Fibroblast of the conjunctiva (primary cell): ENCODE measurements around the gene SPTAN1.
A peak's percentile ranks its signal among the peaks of the same experiment; 100 is the strongest.
"Not testable (repeated sequence)": the region's sequence is repeated elsewhere in the genome, so short reads cannot be mapped to it uniquely, and the experiment has no call there.

ENCODE experiments used
- DNase-seq: peaks from one replicate; pipeline ENCODE4 v3.0.0-alpha.2; 2010; ENCODE audit warnings: low read depth

SPTAN1 gene

DNA sequence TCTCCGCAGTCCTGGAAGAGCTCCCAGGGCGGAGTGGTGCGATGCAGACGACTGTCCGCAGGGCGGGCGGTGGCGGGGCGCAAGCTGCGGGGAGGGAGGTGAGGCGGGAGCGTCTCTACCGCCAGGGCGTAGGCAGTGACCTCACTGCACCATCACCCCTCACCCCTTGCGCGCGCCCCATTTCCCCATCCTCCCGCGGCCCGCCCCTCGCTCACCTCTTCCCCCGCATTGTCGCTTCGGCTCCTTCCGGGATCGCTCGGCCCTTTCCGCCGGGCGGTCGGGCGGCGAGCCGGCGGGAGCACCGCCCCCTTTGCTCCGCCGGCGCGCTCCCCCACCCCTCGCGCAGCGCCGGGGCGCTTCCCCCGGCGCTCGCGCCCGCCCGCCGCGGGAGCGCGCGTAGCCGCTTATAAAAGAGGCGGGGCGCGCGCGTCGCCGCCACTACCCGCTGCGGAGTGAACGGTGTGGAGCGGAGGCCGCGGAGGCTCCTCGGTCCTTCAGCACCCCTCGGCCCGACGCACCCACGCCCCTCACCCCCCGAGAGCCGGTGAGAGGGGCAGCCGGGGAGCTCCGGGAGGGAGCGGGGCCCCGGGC lies at the start of gene SPTAN1:
Gene SPTAN1, plus strand, starts transcription at position 435 of the 591 bp plus-strand sequence. CDS start 14,154 bp downstream, outside the sequence.
- peak; percentile 83 for DNase-seq

DNA sequence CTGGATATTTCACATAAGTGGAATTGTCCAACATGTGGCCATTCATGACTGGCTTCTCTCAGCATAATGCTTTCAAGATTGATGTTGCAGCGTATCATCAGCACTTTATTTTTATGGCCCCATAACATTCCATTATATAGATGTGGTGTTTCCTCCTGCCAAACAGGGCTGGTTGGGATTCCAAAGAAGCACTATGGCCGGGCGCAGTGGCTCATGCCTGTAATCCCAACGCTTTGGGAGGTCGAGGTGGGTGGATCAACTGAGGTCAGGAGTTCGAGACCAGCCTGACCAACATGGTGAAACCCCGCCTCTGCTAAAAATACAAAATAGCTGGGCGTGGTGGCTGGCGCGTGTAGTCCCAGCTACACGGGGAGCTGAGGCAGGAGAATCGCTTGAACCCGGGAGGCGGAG lies 49.0 kb upstream of the SPTAN1 start:
- DNase-seq = not testable (repeated sequence)

DNA sequence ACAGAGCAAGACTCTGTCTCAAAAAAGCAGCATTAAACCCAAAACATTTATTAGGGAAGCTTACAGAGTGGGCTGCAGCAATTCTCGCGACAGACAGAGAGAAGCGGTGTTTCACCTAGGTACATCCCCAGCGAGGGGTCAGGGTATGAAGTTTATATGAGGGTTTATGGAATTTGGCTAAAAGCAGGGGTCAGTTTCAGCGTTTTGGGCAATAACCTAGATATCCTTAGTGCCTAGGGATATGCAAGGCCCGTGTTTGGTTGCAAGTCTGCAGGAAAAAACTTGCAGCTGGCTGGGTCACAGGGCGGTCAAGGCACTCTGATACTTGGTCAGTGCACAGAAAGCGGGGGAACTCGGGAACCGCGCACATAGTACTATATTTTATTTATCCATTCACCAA lies 48.5 kb upstream of the SPTAN1 start:
- no peak for DNase-seq

DNA sequence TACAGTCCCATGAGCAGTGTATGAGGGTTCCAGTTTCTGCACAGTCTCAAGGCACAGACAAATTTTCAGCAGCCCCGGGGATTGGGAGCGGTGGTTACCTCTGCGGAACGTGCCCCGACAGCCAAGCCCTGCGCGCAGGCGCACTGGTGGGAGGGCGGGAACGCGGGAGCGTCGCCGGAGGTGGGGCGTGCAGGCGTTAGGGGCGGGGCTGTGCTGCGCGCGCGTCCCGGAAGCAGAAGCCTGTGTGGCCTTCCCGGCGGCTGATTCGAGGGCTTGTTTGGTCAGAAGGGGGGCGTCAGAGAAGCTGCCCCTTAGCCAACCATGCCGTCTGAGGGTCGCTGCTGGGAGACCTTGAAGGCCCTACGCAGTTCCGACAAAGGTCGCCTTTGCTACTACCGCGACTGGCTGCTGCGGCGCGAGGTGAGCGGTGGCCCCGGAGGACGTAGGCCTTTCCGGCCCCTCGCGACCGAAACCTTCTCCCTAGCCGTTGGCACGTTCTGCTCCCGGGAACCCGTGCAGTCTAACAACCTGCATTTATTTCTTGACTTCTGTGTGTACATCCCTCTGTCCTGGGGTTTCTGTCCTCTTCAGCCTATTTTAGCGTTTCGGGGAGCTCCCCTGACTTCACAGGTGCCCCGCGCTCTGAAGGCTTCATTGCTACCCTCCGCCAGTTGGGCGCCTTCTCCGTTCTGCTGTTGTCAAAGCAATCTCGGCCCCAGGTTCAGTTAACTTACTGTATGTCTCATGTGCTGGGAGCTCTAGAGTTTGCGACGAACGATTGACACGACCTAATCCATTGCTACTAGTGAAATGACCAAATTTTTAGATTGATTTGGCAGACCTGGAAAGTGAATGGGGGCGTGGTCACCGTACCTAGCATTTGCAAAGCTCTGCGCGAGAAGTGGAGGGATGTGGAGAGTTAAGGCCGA lies 47.6 kb upstream of the SPTAN1 start, which contains the start of gene GLE1:
Gene GLE1, plus strand, starts transcription at position 235 of the 929 bp plus-strand sequence. Its CDS starts 87 bp downstream, at position 322.
- peak; percentile 82 for DNase-seq

DNA sequence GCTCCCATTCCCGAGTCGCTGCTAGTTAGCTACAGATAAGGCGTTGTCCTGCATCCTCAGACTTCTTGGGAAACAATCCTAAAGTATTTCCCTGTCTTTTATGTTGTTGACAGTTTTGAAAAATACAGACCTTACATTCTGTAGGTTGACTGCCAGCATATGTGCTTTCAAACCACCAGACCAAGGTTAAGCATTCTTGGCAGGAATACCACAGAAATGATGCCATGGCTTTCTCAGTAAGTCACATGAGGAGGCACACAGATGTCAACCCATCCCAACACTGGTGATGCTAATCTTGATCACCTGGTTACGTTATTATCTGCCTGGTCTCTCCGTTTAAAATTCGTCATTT lies 47.0 kb upstream of the SPTAN1 start:
- no peak for DNase-seq

DNA sequence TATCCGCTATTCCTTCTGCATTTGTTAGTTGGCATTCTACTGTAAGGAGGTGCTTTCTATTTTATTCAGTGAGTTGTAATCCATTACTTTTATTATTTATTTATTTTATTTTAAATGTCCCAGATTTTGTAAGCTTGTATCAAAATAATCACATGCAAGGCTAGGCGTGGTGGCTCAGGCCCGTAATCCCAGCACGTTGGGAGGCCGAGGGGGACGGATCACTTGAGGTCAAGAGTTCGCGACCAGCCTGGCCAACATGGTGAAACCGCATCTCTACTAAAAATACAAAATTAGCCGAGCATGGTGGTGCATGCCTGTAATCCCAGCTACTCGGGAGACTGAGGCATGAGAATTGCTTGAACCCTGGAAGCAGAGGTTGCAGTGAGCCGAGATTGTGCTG lies 46.5 kb upstream of the SPTAN1 start:
- DNase-seq = not testable (repeated sequence)

DNA sequence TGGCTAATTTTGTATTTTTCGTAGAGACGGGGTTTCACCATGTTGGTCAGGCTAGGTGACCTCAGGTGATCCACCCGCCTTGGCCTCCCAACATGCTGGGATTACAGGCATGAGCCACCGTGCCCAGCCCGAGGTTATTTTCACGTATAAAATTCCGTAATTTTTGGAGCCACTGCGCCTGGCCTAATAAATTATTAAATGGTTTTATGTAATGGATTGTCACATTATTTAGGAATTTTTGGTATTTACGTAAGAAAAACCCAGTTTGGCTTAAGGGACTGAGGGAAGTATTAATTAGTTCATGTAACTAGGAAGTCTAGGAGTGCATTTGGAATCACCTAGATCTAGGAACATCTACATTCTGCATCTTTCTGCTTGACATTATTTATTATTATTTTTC lies 39.6 kb upstream of the SPTAN1 start:
- no peak for DNase-seq

DNA sequence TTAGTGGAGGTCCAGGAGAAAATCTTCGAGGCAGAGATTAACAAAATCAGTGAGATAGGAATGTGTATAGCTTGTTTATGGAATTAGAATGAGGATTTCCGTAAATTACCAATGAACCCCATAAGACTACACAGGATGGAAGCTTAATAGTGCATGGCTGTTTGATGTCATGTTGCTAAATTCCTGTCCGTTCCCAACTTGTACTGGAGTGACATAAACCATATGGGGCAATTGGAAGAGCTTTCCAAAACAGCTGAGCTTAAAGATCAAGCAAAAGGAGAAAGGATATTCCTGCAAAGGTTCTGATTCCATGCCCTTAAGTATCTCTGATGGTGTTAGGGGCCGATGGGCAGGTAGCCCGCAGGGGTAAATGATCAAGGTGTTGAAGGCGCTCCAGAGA lies 30.4 kb upstream of the SPTAN1 start:
- DNase-seq = no peak

DNA sequence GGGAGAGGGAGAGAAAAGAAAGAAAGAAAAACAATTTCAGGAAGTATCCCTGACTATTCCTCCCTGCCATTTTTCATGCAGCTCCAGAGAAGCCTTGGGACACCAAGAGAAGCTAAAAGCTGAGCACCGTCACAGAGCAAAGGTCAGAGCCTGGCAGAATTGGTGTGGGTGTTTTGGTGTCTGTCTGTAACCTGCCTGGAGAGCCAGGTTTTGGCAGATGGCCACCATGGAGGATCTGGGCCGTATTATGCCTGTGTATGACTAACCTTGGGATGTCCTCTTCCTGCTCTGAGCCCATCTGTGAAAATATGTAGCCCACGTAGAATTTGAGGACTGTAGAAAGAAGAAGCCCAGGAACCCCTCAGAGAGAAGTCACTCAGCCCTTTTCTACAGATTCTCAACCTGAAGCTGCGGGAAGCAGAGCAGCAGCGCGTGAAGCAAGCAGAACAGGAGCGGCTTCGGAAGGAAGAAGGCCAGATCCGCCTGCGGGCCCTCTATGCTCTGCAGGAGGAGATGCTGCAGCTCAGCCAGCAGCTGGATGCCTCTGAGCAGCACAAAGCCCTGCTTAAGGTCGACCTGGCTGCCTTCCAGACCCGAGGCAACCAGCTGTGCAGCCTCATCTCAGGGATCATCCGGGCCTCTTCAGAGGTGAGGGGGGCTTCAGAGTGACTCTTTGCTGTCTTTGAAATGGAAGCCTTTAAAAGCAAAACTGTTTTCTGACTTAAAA lies 29.0 kb upstream of the SPTAN1 start:
- DNase-seq = peak; percentile 47

DNA sequence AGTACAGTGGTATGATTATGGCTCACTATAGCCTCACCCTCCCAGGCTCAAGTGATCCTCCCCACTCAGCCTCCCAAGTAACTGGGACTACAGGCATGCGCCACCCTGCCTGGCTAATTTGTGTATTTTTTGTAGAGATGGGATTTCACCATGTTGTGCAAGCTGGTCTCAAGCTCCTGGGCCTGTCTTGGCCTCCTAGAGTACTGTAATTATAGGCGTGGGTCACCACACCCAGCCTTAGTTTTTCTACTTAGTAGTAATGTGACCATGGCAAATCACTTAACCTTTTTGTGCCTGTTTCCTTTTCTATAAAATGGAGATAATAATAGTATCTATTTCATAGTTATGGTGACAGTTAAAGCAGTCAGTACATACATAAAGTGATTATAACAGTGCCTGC lies 25.7 kb upstream of the SPTAN1 start:
- no peak for DNase-seq

DNA sequence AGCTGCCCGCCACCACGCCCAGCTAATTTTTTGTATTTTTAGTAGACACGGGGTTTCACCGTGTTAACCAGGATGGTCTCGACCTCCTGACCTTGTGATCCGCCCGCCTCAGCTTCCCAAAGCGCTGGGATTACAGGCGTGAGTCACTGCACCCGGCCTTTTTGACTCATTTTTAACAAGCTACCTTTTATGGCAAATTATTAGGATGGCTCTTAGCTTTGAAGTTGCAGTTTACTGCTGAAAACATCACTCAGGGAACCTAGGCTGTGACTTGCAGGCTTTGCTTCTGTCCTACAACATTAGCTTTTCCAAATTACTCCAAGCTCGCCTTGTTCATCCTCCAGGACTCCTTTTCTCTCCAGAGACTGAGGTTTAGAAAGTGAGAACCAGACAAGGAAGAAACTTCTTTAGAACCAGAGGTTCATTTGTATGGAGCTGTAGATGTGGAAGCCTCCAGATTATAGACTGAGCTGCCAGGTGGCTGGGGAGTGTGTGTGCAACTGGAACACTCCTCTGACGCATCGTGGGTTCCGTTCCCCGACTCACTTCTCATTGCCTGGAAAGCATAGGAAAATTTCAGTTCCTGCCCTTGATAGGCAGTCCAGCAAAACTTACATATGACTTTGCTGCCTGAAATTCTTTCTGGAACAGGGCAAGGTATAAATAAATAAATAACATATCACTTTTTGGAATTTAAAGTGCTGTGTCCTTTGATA lies 23.8 kb upstream of the SPTAN1 start:
- DNase-seq = no peak

DNA sequence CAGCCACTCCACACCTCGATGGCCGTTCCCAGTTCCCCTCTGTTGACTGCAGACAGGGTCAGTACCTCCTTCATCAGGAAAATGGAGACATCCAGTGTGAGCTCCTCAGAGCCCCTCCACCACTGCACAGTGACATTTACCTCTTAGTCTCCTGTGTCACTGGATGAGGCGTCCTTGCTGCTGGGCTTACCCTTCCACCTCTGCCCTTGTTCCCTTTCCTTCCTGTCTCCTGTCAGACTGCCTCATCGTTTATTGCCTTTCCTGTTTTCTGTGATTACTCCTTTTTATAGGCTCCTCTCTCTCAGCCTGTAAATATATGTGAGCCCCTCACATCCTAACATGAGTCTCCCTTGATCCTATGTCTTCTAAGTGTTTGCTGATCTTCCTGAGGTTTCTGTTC lies 23.2 kb upstream of the SPTAN1 start:
- no peak for DNase-seq

DNA sequence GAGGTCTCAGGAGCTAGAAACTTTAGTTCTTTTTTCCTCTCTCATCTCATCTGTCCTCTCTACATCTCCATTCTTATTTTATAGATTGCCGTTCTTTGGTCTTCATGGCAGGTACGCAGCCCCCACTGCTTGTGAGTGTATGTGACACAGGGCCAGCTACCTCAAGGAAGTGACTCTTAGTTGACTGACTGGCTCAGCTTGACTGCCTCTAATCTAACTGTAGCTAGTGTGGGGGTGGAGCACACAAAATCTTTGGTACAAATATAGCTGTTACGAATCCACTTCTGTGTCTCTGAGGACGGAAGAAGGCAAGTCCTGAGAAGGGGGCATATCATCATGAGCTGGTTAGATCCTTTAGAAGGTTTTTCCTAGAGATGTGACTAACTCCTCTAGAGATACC lies 19.8 kb upstream of the SPTAN1 start:
- DNase-seq = no peak

DNA sequence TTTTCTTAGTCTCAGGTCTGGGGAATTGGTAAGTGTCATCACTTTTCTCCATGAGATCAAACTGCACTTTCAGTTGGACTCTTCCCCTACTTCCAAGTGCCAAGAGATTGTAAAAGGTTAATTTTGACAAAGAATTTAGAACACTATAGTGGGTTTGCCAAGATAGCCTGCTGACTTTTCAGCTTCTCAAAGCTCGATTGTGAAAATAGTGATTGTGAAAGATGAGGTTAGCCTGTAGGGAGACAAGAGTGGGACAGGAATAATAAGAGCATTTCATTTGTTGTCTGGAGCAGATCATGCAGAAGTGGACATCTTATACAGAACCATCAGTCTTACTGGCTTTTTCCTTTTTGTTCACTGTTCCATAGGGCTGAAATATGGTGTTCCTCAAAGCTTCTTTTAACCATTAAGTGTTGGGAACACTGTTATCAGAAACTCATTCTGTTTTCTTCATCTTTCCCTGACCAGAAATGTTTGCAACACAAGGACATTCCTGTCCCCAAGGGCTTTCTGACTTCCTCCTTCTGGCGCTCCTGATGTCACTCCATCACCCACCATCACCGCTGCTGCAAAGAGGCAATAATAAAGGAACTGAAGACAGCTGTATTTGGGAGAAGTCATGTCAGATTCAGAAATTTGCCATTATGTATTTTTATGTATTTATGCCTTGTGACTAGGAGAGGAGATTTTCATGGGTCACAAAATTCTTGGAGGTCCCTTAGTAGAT lies 11.6 kb upstream of the SPTAN1 start:
- no peak for DNase-seq

DNA sequence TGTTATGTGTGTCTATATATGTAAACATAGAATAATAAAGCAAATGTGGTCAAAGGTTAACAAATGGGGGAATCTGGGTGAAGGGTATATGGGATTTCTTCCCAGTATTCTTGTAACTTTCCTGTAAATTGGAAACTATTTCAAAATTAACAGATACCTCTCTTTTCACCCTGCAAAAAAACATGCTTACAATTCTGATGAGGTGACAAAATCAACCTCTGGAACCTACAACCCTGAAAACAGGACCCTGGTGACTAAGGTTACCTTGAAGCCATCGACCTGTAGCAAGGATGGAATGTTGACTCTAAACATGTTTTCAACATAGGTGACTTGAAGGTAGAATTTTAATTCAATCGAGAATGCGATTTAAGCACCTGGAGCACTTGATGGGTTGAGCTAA lies 5.9 kb upstream of the SPTAN1 start:
- DNase-seq = no peak

DNA sequence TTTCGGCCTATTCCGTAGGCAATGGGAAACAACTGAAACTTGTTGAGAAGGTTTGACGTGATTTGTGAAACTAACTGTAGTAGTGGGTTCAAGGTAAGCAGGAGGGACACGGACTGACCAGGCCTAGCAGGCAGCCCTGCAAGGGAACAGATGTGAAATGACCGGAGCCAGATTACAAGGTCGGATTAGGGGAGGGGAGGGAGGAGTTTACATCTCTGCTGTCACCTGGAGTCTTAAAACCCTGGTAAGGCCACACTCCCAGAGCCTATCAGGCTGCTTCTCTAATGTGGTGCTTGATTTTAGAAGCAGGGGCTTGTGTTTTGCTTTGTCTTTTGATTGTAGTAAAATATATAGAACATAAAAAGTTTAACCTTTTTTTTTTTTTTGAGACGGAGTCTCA lies 3.5 kb upstream of the SPTAN1 start:
- DNase-seq = no peak

DNA sequence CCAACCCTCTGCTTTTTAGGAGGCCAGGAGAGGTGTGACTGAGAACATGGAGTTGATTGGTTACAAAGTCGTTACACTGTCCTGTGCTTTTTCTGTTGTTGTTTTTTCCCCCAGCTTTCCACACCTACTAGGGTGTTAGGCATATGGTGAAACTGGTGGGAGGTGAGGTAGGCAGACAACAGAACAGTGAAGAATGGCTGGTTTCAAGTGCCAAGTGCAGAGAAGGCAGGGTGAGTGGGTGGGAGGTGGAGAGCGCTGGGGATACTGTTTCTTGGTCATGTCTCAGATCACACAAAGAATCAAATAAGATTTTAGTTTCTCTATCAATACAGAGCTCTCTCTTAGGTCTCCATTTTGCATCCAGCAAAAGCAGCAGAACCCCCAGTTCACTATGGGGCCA lies 2.2 kb upstream of the SPTAN1 start:
- no peak for DNase-seq

DNA sequence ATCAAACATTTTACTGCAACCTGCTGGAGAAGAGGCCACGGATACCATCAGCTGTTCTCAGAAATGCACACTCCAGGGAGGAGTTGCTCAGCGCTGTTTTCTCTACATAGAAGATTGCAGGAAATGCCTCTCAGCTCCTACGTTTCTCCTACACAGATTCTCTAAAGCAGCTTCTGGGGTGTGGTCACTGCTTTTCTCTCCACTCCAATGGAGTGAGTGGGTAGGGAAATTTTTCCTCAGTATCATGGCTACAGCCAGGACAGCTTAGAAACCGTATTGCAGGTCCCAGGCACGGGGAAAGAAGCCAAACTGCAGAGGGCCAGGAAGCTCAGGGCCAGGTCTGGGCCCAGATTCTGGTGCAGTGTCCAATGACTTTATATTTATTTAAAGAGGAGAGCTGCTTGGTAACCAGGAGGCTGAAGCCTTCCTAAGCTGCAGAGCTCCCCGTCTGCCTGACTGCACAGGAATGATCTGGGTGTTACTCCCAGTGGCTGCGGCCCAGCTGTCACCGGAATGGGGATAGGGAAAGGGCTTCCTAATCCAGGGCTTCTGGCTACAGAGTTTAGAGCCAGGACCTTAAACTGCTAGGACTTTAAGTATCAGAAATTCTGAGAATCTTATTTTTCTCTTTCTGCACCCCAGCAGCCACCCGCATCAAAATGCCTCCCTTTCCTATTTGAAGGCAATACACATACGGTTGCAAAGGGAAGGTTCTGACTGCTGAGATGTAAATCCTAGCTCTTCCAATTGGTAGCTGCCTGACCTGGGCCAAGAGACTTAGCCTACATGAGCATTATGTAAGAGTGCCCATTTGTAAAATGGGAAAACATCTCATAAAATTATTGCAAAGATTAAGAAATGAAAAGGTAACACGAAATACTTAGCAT lies 1.4 kb upstream of the SPTAN1 start:
- DNase-seq = no peak

DNA sequence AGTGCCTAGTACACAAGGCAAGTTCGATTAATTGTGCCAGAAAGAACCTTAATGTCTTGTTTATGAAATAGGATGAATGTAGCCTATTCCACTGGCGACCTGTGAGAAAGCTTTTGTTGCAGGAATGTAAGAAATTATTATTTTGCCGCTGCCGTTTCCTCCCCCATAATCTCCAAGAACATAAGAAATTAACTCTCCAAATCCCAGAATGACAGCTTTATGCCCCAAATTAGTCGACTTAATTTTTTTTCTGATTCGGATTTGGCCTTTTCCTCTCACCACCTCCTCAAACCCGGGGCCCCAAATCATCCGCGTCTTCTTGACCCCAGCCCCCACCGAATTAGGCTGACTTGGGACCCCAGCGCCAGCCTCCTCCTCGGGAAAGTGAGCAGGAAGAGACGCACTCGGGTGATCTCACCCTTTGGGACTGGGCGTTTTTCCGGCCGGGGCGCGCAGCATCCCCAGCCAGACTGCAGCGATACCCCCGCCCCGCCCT lies 682 bp upstream of the SPTAN1 start:
- DNase-seq = no peak

DNA sequence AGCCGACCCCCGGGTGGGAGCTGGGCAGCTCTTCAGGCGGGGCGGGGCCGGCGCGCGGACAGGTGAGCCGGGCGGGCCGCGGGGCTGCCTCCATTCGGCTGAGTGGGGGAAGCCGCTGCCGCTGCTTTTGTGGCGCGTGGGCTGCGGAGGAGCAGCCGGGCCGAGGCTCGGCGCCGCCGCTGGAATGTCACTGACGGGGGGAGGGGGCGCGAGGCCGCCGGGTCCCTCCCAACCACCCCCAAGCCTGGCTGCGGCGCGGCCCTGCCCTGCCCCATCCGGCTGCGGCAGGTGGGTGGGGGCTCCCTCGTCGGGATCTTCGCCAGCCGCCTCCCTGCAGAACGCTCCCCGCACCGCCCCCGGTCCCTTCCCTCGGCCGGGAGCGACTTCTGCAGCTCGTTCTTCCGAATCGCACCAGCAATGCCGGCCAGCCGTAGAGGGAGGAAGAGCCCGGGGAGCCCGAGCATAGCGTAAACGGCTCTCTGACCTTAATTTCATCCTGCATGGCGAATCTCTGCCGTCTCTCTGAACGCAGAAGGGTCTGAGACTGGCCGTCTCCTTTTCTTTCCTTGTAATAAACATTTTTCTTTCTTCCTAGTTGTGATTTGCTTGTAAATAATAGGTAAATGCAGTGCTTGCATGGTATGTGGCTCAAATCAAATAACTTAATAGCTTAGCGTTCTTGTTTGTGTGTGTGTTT lies 505 bp downstream of the SPTAN1 start:
- no peak for DNase-seq
